Adipocyte (in vitro differentiated cells): ENCODE data around the gene FAM180A.

Source experiments
- DNase-seq: peaks from one replicate; pipeline ENCODE4 v3.0.0-alpha.2; 2015; ENCODE audit warnings: low read depth
- H3K27me3 ChIP-seq: replicated peaks from 2 replicates; pipeline ENCODE4 v1.7.0; 2013; ENCODE audit warnings: mild to moderate bottlenecking, low read length, moderate library complexity; ENCODE audit not compliant: control insufficient read depth, insufficient read depth
- H3K36me3 ChIP-seq: 2 replicates; pipeline ENCODE4 v1.7.0; 2013; ENCODE audit warnings: low read length, mild to moderate bottlenecking, moderate library complexity; ENCODE audit not compliant: control insufficient read depth, insufficient read depth, severe bottlenecking
- H3K4me1 ChIP-seq: 2 replicates; pipeline ENCODE4 v1.7.0; 2013; ENCODE audit warnings: mild to moderate bottlenecking, low read length, moderate library complexity; ENCODE audit not compliant: control insufficient read depth, insufficient read depth
- H3K4me3 ChIP-seq: 2 replicates; pipeline ENCODE4 v1.7.0; 2013; ENCODE audit warnings: mild to moderate bottlenecking, low read length, moderate library complexity
- H3K9ac ChIP-seq: 2 replicates; pipeline ENCODE4 v1.7.0; 2013; ENCODE audit warnings: mild to moderate bottlenecking, low read length, moderate library complexity
- H3K9me3 ChIP-seq: 2 replicates; pipeline ENCODE4 v1.7.0; 2013; ENCODE audit warnings: mild to moderate bottlenecking, low read length, moderate library complexity; ENCODE audit not compliant: control insufficient read depth

Gene FAM180A

DNA sequence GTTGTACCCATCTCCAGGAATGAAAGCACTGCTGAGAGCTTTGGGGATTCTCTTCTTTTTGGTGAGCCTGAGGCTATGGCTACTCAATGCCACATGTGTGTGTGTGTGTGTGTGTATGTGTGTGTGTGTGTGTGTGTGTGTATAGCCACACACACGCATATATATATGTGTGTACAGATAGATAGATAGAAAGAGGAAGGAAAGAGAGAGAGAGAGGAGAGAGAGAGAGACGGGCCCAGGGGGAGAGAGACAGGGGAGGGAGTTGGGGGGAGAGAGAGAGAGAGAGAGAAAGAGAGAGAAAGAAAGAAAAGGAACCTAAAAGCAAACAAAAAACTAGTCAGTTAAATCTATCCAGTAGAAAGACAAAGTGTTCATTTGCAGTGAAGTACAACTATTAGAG, 28.9 kb downstream of the FAM180A start:
- Histone ChIP-seq H3K4me3 (no peak overlapping the region), H3K9ac (no peak overlapping the region), H3K36me3 (no peaks in the 10 kb centered on the region), H3K27me3 (no peaks in the 10 kb centered on the region), H3K9me3 (no peaks in the 10 kb centered on the region), H3K4me1 (peaks cover 6% of the 10 kb centered on the region)
- DNase-seq: no peak

DNA sequence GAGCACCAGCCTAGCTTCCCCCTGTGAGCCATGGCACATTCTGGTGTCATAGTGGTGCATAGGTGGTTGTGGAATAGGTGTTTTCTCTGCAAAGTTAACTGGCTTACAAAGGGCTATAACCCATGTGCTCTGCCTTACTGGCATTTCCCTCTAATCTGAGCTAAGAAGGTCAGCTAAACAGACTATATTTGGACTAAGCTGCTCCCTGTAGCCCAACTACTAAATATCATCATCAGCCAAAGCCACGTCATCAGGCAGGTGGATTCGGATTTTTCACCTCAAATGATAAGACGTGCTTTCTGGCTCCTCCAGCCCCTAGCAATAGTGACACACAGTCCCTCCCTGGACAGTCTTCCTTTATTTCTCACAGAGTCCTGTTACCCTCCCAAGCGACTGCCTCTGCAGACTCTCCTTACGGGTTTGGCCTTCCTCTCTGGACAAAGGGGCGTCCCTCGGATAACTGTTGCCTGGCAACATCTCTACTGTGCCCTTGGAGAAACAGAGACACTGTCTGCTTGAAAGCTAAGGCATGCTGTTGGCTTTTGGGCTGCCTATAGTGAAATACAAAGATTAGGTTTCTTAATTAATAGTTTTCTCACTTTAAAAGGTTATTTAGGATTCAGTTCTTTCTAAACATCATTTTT, 29.7 kb downstream of the FAM180A start:
- H3K36me3 ChIP-seq: no peaks in the 10 kb centered on the region
- H3K4me1 ChIP-seq: peaks cover 11% of the 10 kb centered on the region
- no peaks in the 10 kb centered on the region for H3K27me3 ChIP-seq
- H3K4me3 ChIP-seq: no peak overlapping the region
- no peaks in the 10 kb centered on the region for H3K9me3 ChIP-seq
- no peak overlapping the region for H3K9ac ChIP-seq
- no peak for DNase-seq

- no peaks in the 10 kb centered on the region for H3K36me3 ChIP-seq
- H3K9ac ChIP-seq: no peak overlapping the region
- no peaks in the 10 kb centered on the region for H3K9me3 ChIP-seq
- no peak for DNase-seq
- H3K4me3 ChIP-seq: no peak overlapping the region
- no peaks in the 10 kb centered on the region for H3K27me3 ChIP-seq
- peaks cover 11% of the 10 kb centered on the region for H3K4me1 ChIP-seq
Observed at GRCh38 chr7:135718219-135718618, 30.4 kb downstream of the FAM180A start.

DNA sequence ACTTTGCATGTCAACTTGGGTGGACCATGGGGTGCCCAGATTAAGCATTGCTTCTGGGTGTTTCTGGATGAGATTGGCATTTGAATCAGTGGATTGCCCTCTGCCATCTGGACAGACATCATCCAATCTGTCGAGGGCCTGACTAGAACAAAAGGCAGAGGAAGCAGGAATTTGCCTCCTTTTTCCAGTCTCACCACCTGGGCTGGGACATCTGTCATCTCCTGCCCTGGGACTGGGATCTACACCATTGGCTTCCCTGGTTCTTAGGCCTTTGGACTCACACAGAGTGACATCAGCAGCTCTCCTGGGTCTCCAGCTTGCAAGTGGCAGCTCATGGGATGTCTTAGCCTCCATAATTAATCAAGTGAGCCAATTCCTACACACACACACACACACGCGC, 30.9 kb downstream of the FAM180A start:
- H3K4me3 ChIP-seq: no peak overlapping the region
- DNase-seq: no peak
- H3K36me3 ChIP-seq: no peaks in the 10 kb centered on the region

GRCh38 chr7:135716677-135717238, 31.9 kb downstream of the FAM180A start:
- peak; percentile 67 for DNase-seq
- H3K27me3 ChIP-seq: no peaks in the 10 kb centered on the region
- H3K4me1 ChIP-seq: peaks cover 11% of the 10 kb centered on the region
- H3K36me3 ChIP-seq: no peaks in the 10 kb centered on the region
- H3K4me3 ChIP-seq: no peak overlapping the region
- H3K9ac ChIP-seq: no peak overlapping the region
- no peaks in the 10 kb centered on the region for H3K9me3 ChIP-seq

More for the DNA sequence above, 30.9 kb downstream of the FAM180A start:
- H3K9ac ChIP-seq: no peak overlapping the region
- H3K27me3 ChIP-seq: no peaks in the 10 kb centered on the region
- H3K9me3 ChIP-seq: no peaks in the 10 kb centered on the region
- peaks cover 11% of the 10 kb centered on the region for H3K4me1 ChIP-seq

GRCh38 chr7:135715673-135716072, 32.9 kb downstream of the FAM180A start:
- no peak overlapping the region for H3K9ac ChIP-seq

GRCh38 chr7:135715055-135715522, 33.5 kb downstream of the FAM180A start:
- no peak overlapping the region for H3K4me3 ChIP-seq
- no peak overlapping the region for H3K9ac ChIP-seq
- H3K27me3 ChIP-seq: no peaks in the 10 kb centered on the region
- no peaks in the 10 kb centered on the region for H3K36me3 ChIP-seq
- no peak for DNase-seq
- H3K9me3 ChIP-seq: no peaks in the 10 kb centered on the region
- peaks cover 11% of the 10 kb centered on the region for H3K4me1 ChIP-seq

More at GRCh38 chr7:135715673-135716072, 32.9 kb downstream of the FAM180A start:
- no peak for DNase-seq
- Histone ChIP-seq H3K27me3 (no peaks in the 10 kb centered on the region), H3K36me3 (no peaks in the 10 kb centered on the region), H3K9me3 (no peaks in the 10 kb centered on the region), H3K4me1 (peaks cover 11% of the 10 kb centered on the region), H3K4me3 (no peak overlapping the region)

DNA sequence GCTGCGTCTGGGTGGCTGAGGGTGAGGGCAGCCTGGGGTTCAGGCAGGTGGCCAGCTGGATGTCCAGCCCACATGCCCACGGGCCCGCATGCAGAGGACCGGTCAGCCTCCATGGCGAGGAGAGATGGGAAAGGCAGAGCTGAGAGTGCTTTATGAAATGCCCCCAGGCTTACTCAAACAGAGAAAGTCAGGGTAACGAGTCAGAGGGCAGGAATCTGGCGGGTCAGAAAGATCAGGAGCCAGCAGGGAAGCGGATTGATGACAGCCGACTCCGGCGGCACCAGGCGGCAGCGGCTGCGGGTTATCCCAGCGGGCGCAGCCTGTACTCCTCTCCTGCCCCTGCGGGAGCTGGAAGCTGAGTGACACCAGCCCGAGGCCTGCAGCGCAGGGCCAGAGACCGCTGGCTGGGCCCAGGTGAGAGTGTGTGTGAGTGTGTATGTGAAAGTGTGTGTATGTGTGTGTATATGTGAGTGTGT, 34.0 kb downstream of the FAM180A start:
- Histone ChIP-seq H3K9me3 (no peaks in the 10 kb centered on the region), H3K4me3 (no peak overlapping the region), H3K36me3 (no peaks in the 10 kb centered on the region), H3K27me3 (no peaks in the 10 kb centered on the region), H3K4me1 (peaks cover 11% of the 10 kb centered on the region), H3K9ac (no peak overlapping the region)
- DNase-seq: peak; percentile 76

DNA sequence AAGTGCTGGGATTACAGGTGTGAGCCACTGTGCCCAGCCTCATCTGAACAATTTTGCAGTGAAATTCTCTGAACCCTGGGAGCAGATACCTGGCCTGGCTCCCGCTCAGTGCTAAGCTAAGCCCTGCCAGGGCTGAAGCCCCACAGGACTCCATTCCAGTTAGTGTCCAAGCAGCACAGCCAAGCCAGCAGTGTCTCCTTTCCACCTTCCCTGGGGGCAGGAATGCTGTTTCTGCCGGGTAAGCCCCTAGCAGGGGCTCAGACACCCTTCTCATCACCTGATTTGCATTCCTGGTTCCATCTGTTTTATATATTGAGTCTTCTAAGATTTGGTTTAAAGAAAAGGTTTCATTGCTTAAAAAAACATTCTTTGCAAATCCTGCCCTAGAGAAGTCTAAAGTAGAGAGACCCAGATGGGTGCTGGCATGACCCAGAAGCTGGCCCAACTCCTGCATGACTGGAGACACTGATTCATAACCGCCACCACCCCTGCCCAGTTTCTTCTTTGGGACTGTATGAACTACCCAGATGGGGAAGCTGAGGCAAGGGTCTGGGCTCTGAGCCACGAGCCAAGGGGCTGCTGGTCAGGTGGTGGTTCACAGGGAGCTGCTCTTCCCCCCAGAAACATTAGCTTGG, 34.7 kb downstream of the FAM180A start:
- Histone ChIP-seq H3K36me3 (no peaks in the 10 kb centered on the region), H3K4me1 (peaks cover 11% of the 10 kb centered on the region), H3K4me3 (no peak overlapping the region), H3K27me3 (no peaks in the 10 kb centered on the region), H3K9me3 (no peaks in the 10 kb centered on the region), H3K9ac (no peak overlapping the region)
- DNase-seq: peak; percentile 67

- DNase-seq: no peak
- Histone ChIP-seq H3K4me1 (peaks cover 11% of the 10 kb centered on the region), H3K36me3 (no peaks in the 10 kb centered on the region), H3K9ac (no peak overlapping the region), H3K9me3 (no peaks in the 10 kb centered on the region), H3K4me3 (no peak overlapping the region), H3K27me3 (no peaks in the 10 kb centered on the region)
Observed at GRCh38 chr7:135712796-135713195, 35.8 kb downstream of the FAM180A start.

GRCh38 chr7:135712182-135712782, 36.3 kb downstream of the FAM180A start:
- DNase-seq: no peak
- no peak overlapping the region for H3K4me3 ChIP-seq
- peaks cover 11% of the 10 kb centered on the region for H3K4me1 ChIP-seq

More at GRCh38 chr7:135712182-135712782, 36.3 kb downstream of the FAM180A start:
- no peak overlapping the region for H3K9ac ChIP-seq
- H3K9me3 ChIP-seq: no peaks in the 10 kb centered on the region
- H3K36me3 ChIP-seq: no peaks in the 10 kb centered on the region
- no peaks in the 10 kb centered on the region for H3K27me3 ChIP-seq
